SK-N-DZ (cell line): ENCODE data around the gene MYBBP1A. TPM values are rescaled to one million over a fixed set of nuclear protein-coding genes. Genes with fewer than 3 reads are reported as not detected.
"Not testable (repeated sequence)": the region's sequence is repeated elsewhere in the genome, so short reads cannot be mapped to it uniquely, and the experiment has no call there.

Experiments
- DNase-seq: peaks from one replicate; pipeline ENCODE4 v3.0.0-alpha.2; 2015; ENCODE audit warnings: low spot score
- polyA plus RNA-seq, 2 experiments: library from polyadenylated mRNA; depleted of rRNA; stranded (reverse); fragments of >200 nt; gene quantifications; 2 replicates each; pipeline ENCODE4 v1.2.3, GENCODE V29; 2014

MYBBP1A gene, protein sequence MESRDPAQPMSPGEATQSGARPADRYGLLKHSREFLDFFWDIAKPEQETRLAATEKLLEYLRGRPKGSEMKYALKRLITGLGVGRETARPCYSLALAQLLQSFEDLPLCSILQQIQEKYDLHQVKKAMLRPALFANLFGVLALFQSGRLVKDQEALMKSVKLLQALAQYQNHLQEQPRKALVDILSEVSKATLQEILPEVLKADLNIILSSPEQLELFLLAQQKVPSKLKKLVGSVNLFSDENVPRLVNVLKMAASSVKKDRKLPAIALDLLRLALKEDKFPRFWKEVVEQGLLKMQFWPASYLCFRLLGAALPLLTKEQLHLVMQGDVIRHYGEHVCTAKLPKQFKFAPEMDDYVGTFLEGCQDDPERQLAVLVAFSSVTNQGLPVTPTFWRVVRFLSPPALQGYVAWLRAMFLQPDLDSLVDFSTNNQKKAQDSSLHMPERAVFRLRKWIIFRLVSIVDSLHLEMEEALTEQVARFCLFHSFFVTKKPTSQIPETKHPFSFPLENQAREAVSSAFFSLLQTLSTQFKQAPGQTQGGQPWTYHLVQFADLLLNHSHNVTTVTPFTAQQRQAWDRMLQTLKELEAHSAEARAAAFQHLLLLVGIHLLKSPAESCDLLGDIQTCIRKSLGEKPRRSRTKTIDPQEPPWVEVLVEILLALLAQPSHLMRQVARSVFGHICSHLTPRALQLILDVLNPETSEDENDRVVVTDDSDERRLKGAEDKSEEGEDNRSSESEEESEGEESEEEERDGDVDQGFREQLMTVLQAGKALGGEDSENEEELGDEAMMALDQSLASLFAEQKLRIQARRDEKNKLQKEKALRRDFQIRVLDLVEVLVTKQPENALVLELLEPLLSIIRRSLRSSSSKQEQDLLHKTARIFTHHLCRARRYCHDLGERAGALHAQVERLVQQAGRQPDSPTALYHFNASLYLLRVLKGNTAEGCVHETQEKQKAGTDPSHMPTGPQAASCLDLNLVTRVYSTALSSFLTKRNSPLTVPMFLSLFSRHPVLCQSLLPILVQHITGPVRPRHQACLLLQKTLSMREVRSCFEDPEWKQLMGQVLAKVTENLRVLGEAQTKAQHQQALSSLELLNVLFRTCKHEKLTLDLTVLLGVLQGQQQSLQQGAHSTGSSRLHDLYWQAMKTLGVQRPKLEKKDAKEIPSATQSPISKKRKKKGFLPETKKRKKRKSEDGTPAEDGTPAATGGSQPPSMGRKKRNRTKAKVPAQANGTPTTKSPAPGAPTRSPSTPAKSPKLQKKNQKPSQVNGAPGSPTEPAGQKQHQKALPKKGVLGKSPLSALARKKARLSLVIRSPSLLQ (N-terminal part only)
- 64.2 and 66.4 TPM in 2 replicates for polyA plus RNA-seq (2014; cell fraction: cytosol; rRNA removed)
- 201 and 229 TPM in 2 replicates for polyA plus RNA-seq (2014; cell fraction: nucleus; rRNA removed)

DNA sequence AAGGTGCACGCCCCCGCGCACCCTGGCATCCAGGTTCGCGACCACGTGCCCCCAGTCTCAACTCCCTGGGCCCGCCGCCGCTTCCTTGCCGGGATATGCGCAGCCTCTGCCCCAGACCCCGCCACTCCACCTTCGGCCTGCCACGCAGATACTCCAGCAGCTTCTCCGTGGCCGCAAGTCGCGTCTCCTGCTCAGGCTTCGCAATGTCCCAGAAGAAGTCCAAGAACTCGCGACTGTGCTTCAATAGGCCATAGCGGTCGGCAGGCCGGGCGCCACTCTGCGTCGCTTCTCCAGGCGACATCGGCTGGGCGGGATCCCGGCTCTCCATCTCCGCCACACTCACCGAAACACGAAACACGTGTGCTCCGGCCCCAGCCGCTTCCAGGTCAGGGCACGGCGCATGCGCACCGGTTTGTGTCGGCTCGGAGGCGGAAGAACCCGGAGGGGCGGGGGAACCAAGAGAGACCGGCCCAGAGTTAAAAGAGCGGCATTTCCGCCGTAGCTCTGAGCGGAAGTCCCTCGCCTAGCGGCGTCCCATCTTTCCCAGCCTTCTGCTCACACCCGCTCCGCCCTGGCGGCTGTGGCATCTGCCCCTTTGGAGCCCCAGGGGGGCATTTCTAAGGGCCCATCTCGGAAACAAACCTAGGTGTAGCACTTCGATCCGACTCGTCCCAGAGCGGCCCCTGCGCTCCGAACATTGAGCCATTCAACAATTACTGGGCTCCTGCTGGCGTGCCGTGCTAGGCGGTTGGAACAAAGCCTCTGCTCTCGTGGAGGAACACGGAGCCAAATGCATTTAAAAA lies at the start of gene MYBBP1A:
Gene MYBBP1A (minus strand): TSS at position 388 of the 803 bp plus-strand sequence. CDS start 60 bp downstream, at position 328.
- DNase-seq, result peak; percentile 97

DNA sequence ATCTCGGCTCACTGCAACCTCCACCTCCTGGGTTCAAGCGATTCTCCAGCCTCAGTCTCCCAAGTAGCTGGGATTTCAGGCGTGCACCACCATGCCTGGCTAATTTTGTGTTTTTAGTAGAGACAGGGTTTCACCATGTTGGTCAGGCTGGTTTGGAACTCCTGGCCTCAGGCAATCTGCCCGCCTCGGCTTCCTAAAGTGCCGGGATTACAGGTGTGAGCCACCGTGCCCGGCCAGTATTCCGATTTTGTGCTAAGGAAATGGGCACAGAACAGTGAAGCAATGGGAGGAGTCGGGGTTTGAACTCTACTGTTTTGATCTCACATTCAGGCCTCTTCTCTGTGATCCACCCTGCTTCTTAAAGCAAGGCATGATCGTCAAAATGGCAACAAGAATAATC lies 49.6 kb upstream of the MYBBP1A start:
- DNase-seq, result not testable (repeated sequence)

DNA sequence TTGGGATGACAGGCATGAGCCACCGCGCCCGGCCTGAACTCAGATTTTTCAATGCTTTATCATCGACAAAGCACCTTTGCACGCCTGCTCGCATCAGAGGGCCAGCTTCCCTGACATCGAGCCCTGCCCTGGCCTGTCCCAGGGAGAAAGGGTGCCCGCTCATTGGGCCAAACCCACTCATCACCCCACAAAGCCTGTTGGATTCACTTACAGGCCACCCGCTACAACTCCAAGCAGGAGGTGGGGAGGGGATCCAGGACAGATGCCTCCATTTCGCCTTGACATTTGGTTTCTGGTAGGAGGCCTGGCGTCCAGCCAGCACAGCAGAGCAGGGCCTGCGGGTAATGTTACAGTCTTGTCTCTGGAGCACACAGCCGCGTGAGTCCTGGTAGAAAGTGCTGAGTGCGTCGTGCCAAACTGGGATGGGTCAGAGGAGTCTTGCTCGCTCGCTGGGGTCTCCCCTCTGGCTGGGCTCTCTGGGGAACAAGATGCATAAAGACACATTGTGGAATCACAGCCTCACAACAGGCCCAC lies 49.0 kb upstream of the MYBBP1A start:
- DNase-seq, result peak; percentile 86

DNA sequence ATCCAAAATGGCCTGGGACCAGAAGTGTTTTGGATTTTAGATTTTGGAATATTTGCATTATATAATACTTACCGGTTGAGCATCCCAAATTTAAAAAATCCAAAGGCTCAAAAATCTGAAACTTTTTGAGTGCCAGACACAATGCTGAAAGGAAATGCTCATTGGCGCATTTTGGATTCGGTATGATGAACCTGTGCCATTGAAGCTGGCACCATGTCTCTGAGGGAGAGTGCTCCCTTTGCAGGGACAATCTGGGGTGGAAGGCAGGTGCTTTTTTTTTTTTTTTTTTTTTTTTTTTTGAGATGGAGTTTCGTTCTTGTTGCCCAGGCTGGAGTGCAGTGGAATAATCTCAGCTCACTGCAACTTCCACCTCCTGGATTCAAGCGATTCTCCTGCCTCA lies 46.9 kb upstream of the MYBBP1A start:
- no peak for DNase-seq

DNA sequence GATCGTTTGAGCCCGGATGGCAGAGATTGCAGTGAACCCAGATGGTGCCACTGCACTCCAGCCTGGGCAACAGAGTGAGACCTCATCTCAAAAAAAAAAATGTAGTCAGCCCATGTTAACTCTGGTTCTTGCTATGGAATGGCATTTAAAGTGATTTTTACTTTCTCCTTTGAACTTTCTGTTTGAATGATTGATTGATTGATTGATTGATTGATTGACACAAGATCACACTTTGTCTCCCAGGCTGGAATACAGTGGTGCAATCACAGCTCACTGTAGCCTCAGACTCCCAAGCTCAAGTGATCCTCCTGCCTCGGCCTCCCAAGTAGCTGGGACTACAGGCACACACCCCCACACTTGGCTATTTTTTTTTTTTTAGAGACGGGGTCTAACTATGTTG lies 46.1 kb upstream of the MYBBP1A start:
- DNase-seq, result no peak

DNA sequence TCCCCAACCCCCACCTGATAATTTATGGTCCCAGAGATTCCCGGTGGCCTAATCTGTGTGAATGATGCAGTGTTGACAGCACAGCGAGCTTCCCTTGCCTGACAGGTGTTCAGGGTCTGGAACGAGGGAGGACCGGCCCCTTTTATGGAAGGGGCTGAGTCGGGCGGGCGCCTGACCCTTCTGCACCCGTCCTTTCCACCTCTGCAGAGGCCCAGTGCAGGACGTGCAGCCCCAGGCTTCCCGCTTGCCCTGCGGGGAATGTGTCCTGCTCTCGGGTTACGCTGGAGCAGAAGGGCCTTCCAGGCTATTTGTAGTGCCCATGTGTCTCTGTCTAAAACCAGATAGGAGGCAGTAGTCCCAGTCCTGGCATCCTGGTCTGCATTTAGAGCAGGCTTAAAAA lies 45.4 kb upstream of the MYBBP1A start:
- DNase-seq, result no peak

DNA sequence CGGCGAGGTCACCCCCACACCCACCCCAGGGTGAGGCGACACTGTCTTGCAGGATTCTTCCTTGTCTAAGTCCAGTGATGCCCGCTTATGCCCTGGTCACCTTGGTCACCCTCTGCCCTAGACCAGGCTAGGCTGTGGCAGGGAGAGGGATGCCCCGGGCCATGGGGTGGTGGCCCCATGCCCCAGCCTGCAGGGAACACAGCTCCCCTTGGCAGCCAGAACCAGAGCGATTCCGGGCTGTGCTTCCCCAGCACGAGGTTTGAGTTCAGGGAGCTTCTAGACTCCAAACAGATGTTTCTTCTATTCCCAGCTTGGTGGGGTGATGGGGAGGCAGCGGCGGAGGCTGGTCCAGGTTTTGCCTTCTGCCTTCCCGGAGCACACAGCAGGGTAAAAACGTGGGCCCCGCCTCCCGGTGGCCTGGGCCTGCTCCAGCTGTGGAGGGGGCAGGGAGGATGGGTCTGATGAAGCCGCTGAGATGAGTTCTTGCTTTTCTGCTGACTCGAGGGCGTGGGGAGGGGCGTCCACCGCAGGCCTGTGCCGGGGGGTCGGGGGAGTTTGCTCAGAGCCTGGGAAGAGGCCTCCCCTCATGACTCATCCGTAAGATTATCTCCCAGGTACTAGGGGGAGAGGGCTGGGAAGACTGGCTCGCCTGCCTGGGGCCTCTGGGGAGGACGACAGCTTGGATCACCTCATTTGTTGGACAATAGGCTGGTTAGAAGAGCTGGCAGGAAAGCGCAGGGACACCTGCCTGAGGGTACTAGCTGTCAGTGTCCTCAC lies 44.5 kb upstream of the MYBBP1A start:
- no peak for DNase-seq

- DNase-seq, result no peak
Observed at GRCh38 chr17:4598776-4599504, 43.8 kb upstream of the MYBBP1A start.

GRCh38 chr17:4597975-4598374 lies 42.8 kb upstream of the MYBBP1A start:
- DNase-seq, result no peak

- DNase-seq, result no peak
Observed at GRCh38 chr17:4596636-4597380, 41.6 kb upstream of the MYBBP1A start.

DNA sequence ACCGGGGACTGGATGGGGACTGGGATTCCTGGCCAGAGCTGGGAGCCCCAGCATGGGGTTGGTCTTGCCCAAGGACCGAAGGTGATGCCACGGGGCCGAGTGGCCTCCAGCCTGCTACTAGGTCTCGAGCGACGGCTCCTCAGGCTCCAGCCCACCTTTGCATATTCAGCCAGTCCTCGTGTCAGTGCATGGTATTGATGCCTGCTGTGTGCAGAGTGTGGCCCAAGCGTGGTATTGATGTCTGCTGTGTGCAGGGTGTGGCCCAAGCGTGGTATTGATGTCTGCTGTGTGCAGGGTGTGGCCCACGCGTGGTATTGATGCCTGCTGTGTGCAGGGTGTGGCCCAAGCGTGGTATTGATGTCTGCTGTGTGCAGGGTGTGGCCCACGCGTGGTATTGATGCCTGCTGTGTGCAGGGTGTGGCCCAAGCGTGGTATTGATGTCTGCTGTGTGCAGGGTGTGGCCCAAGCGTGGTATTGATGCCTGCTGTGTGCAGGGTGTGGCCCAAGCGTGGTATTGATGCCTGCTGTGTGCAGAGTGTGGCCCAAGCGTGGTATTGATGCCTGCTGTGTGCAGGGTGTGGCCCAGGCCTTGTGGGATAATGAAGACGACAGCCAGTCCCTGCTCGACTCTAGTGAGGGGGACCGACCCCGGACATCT lies 40.6 kb upstream of the MYBBP1A start:
- not testable (repeated sequence) for DNase-seq

DNA sequence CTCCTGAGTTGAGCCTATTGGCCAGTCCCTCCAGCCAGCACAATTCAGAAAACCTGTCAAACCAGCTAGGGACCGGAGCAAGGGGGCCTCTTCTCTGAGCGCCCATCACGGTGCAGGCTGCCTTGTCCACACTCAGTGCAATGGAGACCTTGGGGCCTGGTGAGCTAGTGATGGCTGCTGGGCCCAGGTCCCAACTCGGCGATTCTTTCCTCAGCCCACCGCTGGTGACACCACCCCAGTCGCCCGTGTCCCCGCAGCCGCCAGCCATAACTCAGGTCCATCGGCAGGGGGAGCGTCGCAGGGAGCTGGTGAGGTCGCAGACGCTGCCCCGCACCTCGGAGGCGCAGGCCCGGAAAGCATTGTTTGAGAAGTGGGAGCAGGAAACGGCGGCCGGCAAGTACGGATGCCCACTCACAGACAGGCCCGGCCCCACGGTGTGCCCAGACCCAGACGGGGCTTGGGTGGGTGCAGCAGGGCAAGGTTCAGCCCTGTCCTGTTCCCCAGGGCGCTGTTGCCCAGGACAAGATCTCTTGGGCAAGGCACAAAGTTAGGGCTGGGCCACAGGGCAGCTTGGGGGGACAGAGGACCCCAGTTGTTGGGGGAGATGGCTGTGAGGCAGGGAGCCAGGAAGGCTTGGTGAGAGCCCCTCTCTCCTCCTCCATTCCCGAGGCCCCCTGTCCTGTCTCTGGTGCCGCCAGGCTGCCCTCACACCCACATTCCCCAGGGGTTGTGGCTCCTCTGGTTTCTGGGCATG lies 39.9 kb upstream of the MYBBP1A start:
- DNase-seq, result peak; percentile 73

- no peak for DNase-seq
Observed at GRCh38 chr17:4594406-4594805, 39.2 kb upstream of the MYBBP1A start.

DNA sequence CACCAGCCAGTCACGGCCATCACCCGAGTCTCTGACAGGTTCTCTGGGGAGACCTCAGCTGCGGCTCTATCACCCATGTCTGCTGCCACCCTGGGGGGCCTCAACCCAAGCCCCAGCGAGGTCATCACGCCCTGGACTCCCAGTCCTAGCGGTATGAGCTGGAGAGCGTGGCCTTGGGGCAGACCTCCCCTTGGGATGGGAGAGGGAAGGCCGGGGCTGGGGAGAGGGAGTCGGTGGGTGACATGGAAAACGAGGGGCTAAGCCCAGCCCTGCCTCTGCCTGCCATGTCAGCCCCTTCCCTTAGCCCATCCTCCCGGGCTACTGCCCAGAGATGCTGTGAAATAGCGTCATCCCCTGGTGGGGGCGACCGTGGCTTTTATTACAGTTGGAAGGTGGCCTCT lies 37.8 kb upstream of the MYBBP1A start:
- DNase-seq, result no peak

DNA sequence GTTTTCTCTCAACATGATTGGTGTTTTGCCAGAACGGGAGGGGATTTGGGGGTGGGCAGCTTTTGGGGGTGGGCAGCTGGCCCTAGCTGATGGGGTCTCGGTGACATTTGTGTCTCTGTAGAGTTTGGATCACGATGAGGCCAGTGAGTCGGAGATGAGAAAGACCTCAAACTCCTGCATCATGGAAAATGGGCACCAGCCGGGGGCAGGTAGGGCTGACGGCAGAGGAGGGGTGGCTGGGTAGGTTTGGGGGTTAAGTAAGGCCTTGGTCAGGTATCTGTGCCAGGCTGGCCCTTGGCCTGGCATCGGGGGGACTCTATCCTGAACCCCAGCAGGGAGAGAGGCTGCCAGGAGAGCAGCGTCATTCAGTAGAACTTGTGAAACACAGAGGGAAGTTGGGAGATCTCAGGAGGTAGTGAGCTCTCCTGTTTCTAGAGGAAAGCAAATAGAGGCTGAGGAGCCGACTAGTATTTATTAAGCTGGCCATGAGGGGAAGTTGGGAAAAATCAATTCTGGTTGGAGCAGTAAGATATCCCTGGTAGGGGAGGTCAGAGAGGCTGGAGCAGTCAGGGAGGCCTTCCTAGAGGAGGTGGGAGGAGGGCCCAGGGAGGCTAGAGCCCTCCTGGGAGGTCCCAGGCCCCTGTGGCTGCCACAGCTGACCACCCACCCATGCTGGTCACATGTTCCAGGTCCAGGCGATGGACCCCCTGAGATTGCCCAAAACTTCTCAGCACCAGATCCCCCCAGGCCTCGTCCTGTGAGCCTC lies 37.2 kb upstream of the MYBBP1A start:
- DNase-seq, result no peak

- DNase-seq, result no peak
Observed at GRCh38 chr17:4591529-4591928, 36.3 kb upstream of the MYBBP1A start.
